Caco-2 (cell line): ENCODE results near the gene RAP1B. TPM values are rescaled to one million over a fixed set of nuclear protein-coding genes. Genes with fewer than 3 reads are reported as not detected.

ENCODE experiments used
- BruUV-seq: library from RNA; stranded (reverse); fragments of 400-500 nt; replicated peaks from 2 replicates; lab custom pipeline; 2021; lab: Mats Ljungman, UMichigan
- CTCF ChIA-PET: fragments of 300-600 bp; sonication (Branson Sonifier 250); formaldehyde crosslinking; loops from one replicate; lab custom pipeline; 2022; ENCODE audit warnings: antibody characterized with exemption; lab: Charles Lee
- POLR2A ChIA-PET: fragments of 300-600 bp; sonication (Branson Sonifier 250); formaldehyde crosslinking; loops from one replicate; lab custom pipeline; 2022; ENCODE audit warnings: antibody characterized with exemption; lab: Charles Lee
- DNase-seq, 2 experiments: peaks; one replicate each; pipeline versions ENCODE4 v3.0.0 to v3.0.0-alpha.2; 2020 to 2022
- H3K27me3 ChIP-seq: replicated peaks from 2 replicates; pipeline ENCODE4 v1.6.0; 2011; ENCODE audit warnings: low read length; ENCODE audit not compliant: control insufficient read depth, insufficient read depth
- H3K36me3 ChIP-seq: 2 replicates; pipeline ENCODE4 v1.5.1; 2011; ENCODE audit warnings: low read length; ENCODE audit not compliant: control insufficient read depth, insufficient read depth
- H3K4me1 ChIP-seq: fragments of 250-450 bp; sonication (Bioruptor Pico); 2 replicates; pipeline ENCODE4 v1.5.1; 2020; ENCODE audit warnings: mild to moderate bottlenecking
- H3K4me3 ChIP-seq: 2 replicates; pipeline ENCODE4 v1.5.1; 2011; ENCODE audit warnings: low read depth, mild to moderate bottlenecking, control low read depth, low read length
- H3K9me3 ChIP-seq: fragments of 250-450 bp; sonication (Bioruptor Pico); 2 replicates; pipeline ENCODE4 v1.5.1; 2020; ENCODE audit warnings: mild to moderate bottlenecking, moderate library complexity
- H3K27ac Mint-ChIP-seq: one replicate; pipeline ENCODE4 v1.8.0; 2022; ENCODE audit warnings: mixed read lengths; ENCODE audit not compliant: unreplicated experiment
- H3K27me3 Mint-ChIP-seq: one replicate; pipeline ENCODE4 v1.8.0; 2022; ENCODE audit warnings: mixed read lengths; ENCODE audit not compliant: insufficient read depth, unreplicated experiment
- H3K36me3 Mint-ChIP-seq: one replicate; pipeline ENCODE4 v1.8.0; 2022; ENCODE audit warnings: mild to moderate bottlenecking, mixed read lengths; ENCODE audit not compliant: insufficient read depth, unreplicated experiment
- H3K4me1 Mint-ChIP-seq: one replicate; pipeline ENCODE4 v1.8.0; 2022; ENCODE audit warnings: low read depth, mixed read lengths; ENCODE audit not compliant: unreplicated experiment
- H3K4me3 Mint-ChIP-seq: one replicate; pipeline ENCODE4 v1.8.0; 2022; ENCODE audit warnings: mild to moderate bottlenecking, moderate library complexity, mixed read lengths; ENCODE audit not compliant: unreplicated experiment
- H3K9me3 Mint-ChIP-seq: one replicate; pipeline ENCODE4 v1.8.0; 2022; ENCODE audit warnings: mixed read lengths; ENCODE audit not compliant: unreplicated experiment
- intact Hi-C: fragments of 100-400 bp; cut with micrococcal nuclease; formaldehyde crosslinking; loops from one replicate; pipeline ENCODE4 v1.10.0; 2022; ENCODE audit not compliant: unreplicated experiment
- total RNA-seq: library from RNA; stranded (reverse); gene quantifications from 2 replicates; pipeline ENCODE4 v1.2.3, GENCODE V29; 2022
- TF ChIP-seq, protein P1 (sequence below), 2 experiments: fragments of 200-600 bp in 1 of 2; IDR thresholded peaks; 1 replicate in 1 of 2; 2 replicates in 1 of 2; pipeline versions ENCODE4 v1.5.1 to v1.8.0; 2011 to 2022; ENCODE audit warnings: antibody characterized with exemption in 1 of 2, control low read depth in 1 of 2, inconsistent platforms in 1 of 2, low read depth in 1 of 2, low read length in 1 of 2, mild to moderate bottlenecking in 1 of 2, moderate library complexity in 1 of 2; ENCODE audit not compliant: insufficient read depth in 1 of 2, severe bottlenecking in 1 of 2, unreplicated experiment in 1 of 2

The RAP1B gene
- total RNA-seq, 1 experiment from 2014 or later, result 216 TPM

GRCh38 chr12:68620519-68621471 is 10.1 kb downstream of the RAP1B start:
- BruUV-seq, result no TSS peak
- Mint-ChIP-seq H3K4me1 (peaks cover 22% of the 10 kb centered on the region), H3K27me3 (no peaks in the 10 kb centered on the region), H3K4me3 (no peak overlapping the region), H3K9me3 (peaks cover 8% of the 10 kb centered on the region), H3K36me3 (peaks cover 34% of the 10 kb centered on the region), H3K27ac (no peak overlapping the region)
- Histone ChIP-seq H3K27me3 (no peaks in the 10 kb centered on the region), H3K9me3 (no peaks in the 10 kb centered on the region), H3K36me3 (no peaks in the 10 kb centered on the region), H3K4me1 (peaks cover 41% of the 10 kb centered on the region), H3K4me3 (no peak overlapping the region)
- intact Hi-C loops, result no loop called here
- TF ChIP-seq, protein P1, sequence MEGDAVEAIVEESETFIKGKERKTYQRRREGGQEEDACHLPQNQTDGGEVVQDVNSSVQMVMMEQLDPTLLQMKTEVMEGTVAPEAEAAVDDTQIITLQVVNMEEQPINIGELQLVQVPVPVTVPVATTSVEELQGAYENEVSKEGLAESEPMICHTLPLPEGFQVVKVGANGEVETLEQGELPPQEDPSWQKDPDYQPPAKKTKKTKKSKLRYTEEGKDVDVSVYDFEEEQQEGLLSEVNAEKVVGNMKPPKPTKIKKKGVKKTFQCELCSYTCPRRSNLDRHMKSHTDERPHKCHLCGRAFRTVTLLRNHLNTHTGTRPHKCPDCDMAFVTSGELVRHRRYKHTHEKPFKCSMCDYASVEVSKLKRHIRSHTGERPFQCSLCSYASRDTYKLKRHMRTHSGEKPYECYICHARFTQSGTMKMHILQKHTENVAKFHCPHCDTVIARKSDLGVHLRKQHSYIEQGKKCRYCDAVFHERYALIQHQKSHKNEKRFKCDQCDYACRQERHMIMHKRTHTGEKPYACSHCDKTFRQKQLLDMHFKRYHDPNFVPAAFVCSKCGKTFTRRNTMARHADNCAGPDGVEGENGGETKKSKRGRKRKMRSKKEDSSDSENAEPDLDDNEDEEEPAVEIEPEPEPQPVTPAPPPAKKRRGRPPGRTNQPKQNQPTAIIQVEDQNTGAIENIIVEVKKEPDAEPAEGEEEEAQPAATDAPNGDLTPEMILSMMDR (IDR thresholded peaks at IDR 0.05; ENCODE audit: insufficient read depth in 1 of 2, low read depth in 1 of 2, low read length in 1 of 2, severe bottlenecking in 1 of 2, unreplicated experiment in 1 of 2), result no peak
- DNase-seq, result no peak
- ChIA-PET POLR2A (no interaction called here), CTCF (no interaction called here)

DNA sequence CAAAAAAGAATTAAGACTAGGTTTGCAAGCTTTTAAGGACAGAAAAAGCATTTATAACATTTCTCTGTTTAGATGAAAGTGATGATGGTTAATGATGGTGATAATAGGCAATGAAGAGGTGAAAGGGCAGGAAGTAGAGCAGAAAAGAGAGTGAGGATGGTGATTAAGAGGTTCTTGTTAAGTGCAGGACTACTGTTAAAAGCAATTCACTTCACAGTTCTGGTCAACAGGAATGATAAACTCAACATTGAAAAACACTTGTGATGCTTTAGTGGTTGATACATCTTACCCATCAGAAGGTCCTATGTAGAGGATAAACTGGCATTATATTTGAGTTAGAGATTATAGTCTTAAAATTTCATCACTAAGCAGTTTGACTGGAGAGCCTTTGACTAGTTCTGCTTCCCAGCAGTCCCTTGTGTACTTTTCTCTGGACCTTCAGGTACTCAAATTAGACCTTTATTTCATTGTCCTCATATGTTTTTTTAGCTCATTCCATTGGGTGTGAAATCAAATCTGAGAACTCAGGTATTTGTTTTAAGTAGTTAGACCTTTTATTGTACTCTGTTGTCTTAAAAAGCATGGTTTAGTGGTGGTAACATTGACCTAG is 10.9 kb downstream of the RAP1B start:
- BruUV-seq, result no TSS peak
- Histone ChIP-seq H3K27me3 (no peaks in the 10 kb centered on the region), H3K9me3 (no peaks in the 10 kb centered on the region), H3K4me1 (peaks cover 41% of the 10 kb centered on the region), H3K36me3 (no peaks in the 10 kb centered on the region), H3K4me3 (no peak overlapping the region)
- POLR2A ChIA-PET, result no interaction called here
- H3K27ac Mint-ChIP-seq, result no peak overlapping the region
- peaks cover 14% of the 10 kb centered on the region for H3K9me3 Mint-ChIP-seq
- intact Hi-C loops, result no loop called here
- peaks cover 26% of the 10 kb centered on the region for H3K4me1 Mint-ChIP-seq
- DNase-seq, result no peak
- CTCF ChIA-PET, result no interaction called here
- no peak overlapping the region for H3K4me3 Mint-ChIP-seq
- no peaks in the 10 kb centered on the region for H3K27me3 Mint-ChIP-seq
- TF ChIP-seq, protein P1 (IDR thresholded peaks at IDR 0.05; ENCODE audit: insufficient read depth in 1 of 2, low read depth in 1 of 2, low read length in 1 of 2, severe bottlenecking in 1 of 2, unreplicated experiment in 1 of 2), result no peak
- peaks cover 40% of the 10 kb centered on the region for H3K36me3 Mint-ChIP-seq

- intact Hi-C loops, result no loop called here
- H3K36me3 ChIP-seq, result peaks cover 2% of the 10 kb centered on the region
- no peak for DNase-seq
- no peak overlapping the region for H3K4me3 Mint-ChIP-seq
- BruUV-seq, result no TSS peak
- no peaks in the 10 kb centered on the region for H3K27me3 Mint-ChIP-seq
- H3K4me1 ChIP-seq, result peaks cover 39% of the 10 kb centered on the region
- H3K4me3 ChIP-seq, result no peak overlapping the region
- no peaks in the 10 kb centered on the region for H3K27me3 ChIP-seq
- TF ChIP-seq, protein P1 (IDR thresholded peaks at IDR 0.05; ENCODE audit: insufficient read depth in 1 of 2, low read depth in 1 of 2, low read length in 1 of 2, severe bottlenecking in 1 of 2, unreplicated experiment in 1 of 2), result no peak
- CTCF ChIA-PET, result no interaction called here
- peaks cover 29% of the 10 kb centered on the region for H3K4me1 Mint-ChIP-seq
- no peak overlapping the region for H3K27ac Mint-ChIP-seq
- POLR2A ChIA-PET, result no interaction called here
- peaks cover 1% of the 10 kb centered on the region; the same call in 1 of the 2 replicates for H3K9me3 ChIP-seq
- H3K9me3 Mint-ChIP-seq, result peaks cover 19% of the 10 kb centered on the region
- peaks cover 47% of the 10 kb centered on the region for H3K36me3 Mint-ChIP-seq
These were observed 11.6 kb downstream of the RAP1B start for GRCh38 chr12:68622250-68622649.
